Measurements from ENCODE around the gene FBXO27.
A peak's percentile ranks its signal among the peaks of the same experiment; 100 is the strongest.

Gene FBXO27

DNA sequence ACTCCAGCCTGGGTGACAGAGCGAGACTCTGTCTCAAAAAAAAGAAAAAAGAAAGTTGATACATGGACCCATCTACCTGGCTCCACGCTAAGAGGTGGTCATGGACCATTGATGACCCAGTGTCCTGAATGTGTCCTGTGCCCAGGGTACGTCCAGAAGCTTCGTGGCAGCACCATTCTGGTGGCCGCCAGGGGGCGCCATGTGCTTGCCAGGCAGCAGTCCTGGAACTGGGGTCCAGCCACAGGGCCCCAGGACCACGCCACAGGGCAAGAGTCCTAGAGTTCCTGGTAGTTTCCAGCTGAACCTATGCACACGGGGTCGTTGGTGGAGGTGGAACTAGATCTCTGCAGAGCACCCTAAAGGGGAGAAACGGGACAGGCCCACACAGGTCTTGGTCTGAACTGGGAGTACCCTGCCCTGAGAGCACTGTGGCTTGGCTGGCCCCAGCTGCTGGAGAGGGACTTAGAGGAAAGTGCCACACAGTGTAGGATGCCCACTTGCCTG is 19.9 kb upstream of the FBXO27 start:
- H4K20me1 ChIP-seq (ENCODE audit: insufficient read depth, low read length): no peaks in the 10 kb centered on the region
- H3K79me2 ChIP-seq (ENCODE audit: insufficient read depth, low read length): no peaks in the 10 kb centered on the region
- H3K4me2 ChIP-seq (ENCODE audit: low read length): no peak overlapping the region
- H3K36me3 ChIP-seq (ENCODE audit: insufficient read depth, low read length): no peaks in the 10 kb centered on the region
- no peaks in the 10 kb centered on the region for H3F3A ChIP-seq (ENCODE audit: insufficient read depth, low read length)
- H3K9ac ChIP-seq (ENCODE audit: low read length): no peak overlapping the region
- no peak overlapping the region for H2AFZ ChIP-seq (ENCODE audit: low read length)
- H3K9me2 ChIP-seq (ENCODE audit: low read depth, low read length): no peaks in the 10 kb centered on the region
- H3K9me3 ChIP-seq (ENCODE audit: low read length): no peaks in the 10 kb centered on the region
- TF ChIP-seq, protein P1, sequence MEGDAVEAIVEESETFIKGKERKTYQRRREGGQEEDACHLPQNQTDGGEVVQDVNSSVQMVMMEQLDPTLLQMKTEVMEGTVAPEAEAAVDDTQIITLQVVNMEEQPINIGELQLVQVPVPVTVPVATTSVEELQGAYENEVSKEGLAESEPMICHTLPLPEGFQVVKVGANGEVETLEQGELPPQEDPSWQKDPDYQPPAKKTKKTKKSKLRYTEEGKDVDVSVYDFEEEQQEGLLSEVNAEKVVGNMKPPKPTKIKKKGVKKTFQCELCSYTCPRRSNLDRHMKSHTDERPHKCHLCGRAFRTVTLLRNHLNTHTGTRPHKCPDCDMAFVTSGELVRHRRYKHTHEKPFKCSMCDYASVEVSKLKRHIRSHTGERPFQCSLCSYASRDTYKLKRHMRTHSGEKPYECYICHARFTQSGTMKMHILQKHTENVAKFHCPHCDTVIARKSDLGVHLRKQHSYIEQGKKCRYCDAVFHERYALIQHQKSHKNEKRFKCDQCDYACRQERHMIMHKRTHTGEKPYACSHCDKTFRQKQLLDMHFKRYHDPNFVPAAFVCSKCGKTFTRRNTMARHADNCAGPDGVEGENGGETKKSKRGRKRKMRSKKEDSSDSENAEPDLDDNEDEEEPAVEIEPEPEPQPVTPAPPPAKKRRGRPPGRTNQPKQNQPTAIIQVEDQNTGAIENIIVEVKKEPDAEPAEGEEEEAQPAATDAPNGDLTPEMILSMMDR (IDR thresholded peaks at IDR 0.05; ENCODE audit: low read length): peak; percentile 77
- TF ChIP-seq EZH2 (IDR thresholded peaks at IDR 0.05; ENCODE audit: borderline replicate concordance, low read length): no peak
- H3K27ac ChIP-seq (ENCODE audit: low read depth, low read length, poor library complexity, severe bottlenecking): no peak overlapping the region
- H3K4me1 ChIP-seq (ENCODE audit: insufficient read depth, low read length, severe bottlenecking): no peaks in the 10 kb centered on the region
- H3K4me3 ChIP-seq (ENCODE audit: low read depth, low read length, poor library complexity, severe bottlenecking): no peak overlapping the region
- no peaks in the 10 kb centered on the region for H3K27me3 ChIP-seq (ENCODE audit: insufficient read depth, low read length)

DNA sequence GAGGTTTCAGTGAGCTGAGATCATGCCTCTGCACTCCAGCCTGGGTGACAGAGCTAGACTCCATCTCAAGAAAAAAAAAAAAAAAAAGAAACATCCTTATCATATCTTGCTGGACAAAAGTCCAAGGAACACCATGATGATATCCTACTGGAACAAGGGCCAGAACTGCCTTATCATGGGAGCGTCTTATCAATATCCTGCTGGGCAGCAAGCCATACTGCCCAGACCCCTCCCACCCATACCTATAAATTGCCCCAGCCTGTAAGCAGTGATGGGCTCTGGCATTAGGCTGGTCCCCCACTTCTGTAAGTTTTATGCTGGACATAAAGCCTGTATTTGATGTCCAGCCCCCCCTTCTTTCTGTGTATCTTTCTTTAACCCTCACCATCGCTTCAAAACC is 14.7 kb upstream of the FBXO27 start:
- Histone ChIP-seq H3K27ac (ENCODE audit: low read depth, low read length, poor library complexity, severe bottlenecking) (no peak overlapping the region), H3K79me2 (ENCODE audit: insufficient read depth, low read length) (no peaks in the 10 kb centered on the region), H3K9me3 (ENCODE audit: low read length) (peaks cover 6% of the 10 kb centered on the region), H3K9me2 (ENCODE audit: low read depth, low read length) (no peaks in the 10 kb centered on the region), H4K20me1 (ENCODE audit: insufficient read depth, low read length) (no peaks in the 10 kb centered on the region), H3K36me3 (ENCODE audit: insufficient read depth, low read length) (no peaks in the 10 kb centered on the region), H3F3A (ENCODE audit: insufficient read depth, low read length) (no peaks in the 10 kb centered on the region), H3K4me2 (ENCODE audit: low read length) (no peak overlapping the region), H3K4me1 (ENCODE audit: insufficient read depth, low read length, severe bottlenecking) (no peaks in the 10 kb centered on the region), H3K4me3 (ENCODE audit: low read depth, low read length, poor library complexity, severe bottlenecking) (no peak overlapping the region), H2AFZ (ENCODE audit: low read length) (no peak overlapping the region), H3K27me3 (ENCODE audit: insufficient read depth, low read length) (no peaks in the 10 kb centered on the region), H3K9ac (ENCODE audit: low read length) (no peak overlapping the region)
- TF ChIP-seq, protein P1 (IDR thresholded peaks at IDR 0.05; ENCODE audit: low read length): no peak
- no peak for TF ChIP-seq EZH2 (IDR thresholded peaks at IDR 0.05; ENCODE audit: borderline replicate concordance, low read length)

DNA sequence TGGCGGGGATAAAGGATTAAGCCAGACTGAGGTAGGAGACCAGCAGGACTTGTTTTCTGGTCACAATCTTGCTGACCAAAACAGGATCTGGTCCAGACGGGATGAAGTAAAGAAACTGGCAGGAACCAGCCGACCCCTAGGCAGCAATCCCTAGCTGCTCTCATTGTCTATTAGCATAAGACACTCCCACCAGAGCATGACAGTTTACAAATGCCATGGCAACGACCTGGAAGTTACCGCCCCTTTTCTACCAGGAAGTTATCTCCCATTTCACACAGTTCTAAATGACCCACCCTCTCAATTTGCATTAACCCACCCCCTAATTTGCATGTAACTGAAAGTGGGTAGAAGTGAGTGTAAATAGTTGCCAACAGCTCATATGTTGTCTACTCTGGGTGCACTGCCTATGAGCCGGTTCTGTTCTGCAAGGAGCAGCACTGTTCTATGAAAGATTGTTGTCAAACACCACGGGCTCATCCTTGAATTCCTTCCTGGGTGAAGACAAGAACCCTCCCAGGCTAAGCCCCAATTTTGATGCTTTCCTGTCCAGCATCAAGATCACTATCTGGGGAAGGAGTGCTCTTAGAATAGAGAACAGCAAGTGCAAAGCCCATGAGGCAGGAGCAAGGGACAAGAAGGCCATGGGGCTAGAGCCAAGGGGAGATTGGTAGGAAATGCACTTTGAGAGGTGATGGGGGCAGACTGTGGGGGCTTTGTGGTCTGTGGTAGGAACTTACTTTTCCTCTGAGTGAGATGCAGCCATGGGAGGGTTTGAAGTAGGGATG is 13.9 kb upstream of the FBXO27 start:
- Histone ChIP-seq H2AFZ (ENCODE audit: low read length) (no peak overlapping the region), H3K9ac (ENCODE audit: low read length) (no peak overlapping the region)

More for the DNA sequence above, 13.9 kb upstream of the FBXO27 start:
- Histone ChIP-seq H4K20me1 (ENCODE audit: insufficient read depth, low read length) (no peaks in the 10 kb centered on the region), H3K79me2 (ENCODE audit: insufficient read depth, low read length) (no peaks in the 10 kb centered on the region), H3K4me2 (ENCODE audit: low read length) (no peak overlapping the region), H3K36me3 (ENCODE audit: insufficient read depth, low read length) (no peaks in the 10 kb centered on the region), H3K27me3 (ENCODE audit: insufficient read depth, low read length) (no peaks in the 10 kb centered on the region), H3F3A (ENCODE audit: insufficient read depth, low read length) (no peaks in the 10 kb centered on the region), H3K4me3 (ENCODE audit: low read depth, low read length, poor library complexity, severe bottlenecking) (no peak overlapping the region), H3K9me3 (ENCODE audit: low read length) (peaks cover 6% of the 10 kb centered on the region), H3K4me1 (ENCODE audit: insufficient read depth, low read length, severe bottlenecking) (no peaks in the 10 kb centered on the region), H3K9me2 (ENCODE audit: low read depth, low read length) (no peaks in the 10 kb centered on the region), H3K27ac (ENCODE audit: low read depth, low read length, poor library complexity, severe bottlenecking) (no peak overlapping the region)
- no peak for TF ChIP-seq EZH2 (IDR thresholded peaks at IDR 0.05; ENCODE audit: borderline replicate concordance, low read length)
- TF ChIP-seq, protein P1 (IDR thresholded peaks at IDR 0.05; ENCODE audit: low read length): no peak
